Amniotic stem cell (primary cell): ENCODE data around the gene TTC1.
"Not testable (repeated sequence)": the region's sequence is repeated elsewhere in the genome, so short reads cannot be mapped to it uniquely, and the experiment has no call there.

Experiments used
- DNase-seq: peaks from one replicate; lab custom pipeline; 2025; lab: John Stamatoyannopoulos, UW

TTC1 gene

GRCh38 chr5:160040471-160040835, 31.5 kb downstream of the TTC1 start:
- no peak for DNase-seq

DNA sequence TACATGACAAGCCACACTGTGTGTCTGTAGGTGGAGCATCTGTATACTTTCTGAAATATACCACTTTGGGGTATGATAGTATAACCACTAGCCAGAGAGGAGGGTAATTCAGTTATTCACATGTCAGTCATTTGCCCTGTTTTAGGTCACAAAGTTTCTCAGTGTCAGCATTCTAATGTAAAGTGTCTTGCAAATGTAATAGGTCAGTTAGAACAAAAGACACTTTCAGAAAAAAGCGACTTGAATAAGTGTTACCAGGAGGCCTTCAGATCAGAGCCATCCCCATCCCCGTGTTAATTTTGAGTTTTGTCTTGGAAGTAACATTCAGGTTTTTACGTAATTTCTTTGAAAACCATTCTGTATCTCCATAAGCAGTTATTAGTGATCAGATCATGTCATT, 33.7 kb downstream of the TTC1 start:
- no peak for DNase-seq

DNA sequence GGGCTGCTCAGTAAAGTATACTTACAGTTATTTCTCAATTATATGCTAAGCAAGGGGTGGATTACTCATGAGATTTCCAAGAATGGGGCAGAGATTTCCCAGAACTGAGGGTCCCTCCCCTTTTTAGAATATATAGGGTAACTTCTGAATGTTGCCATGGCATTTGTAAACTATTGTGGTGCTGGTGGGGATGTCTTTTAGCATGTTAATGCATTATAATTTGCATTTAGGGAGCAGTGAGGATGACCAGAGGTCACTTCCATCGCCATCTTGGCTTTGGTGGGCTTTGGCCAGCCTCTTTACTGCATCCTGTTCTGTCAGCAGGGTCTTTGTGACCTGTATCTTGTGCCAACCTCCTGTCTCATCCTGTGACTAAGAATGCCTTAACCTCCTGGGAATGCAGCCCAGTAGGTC, 35.5 kb downstream of the TTC1 start:
- no peak for DNase-seq

DNA sequence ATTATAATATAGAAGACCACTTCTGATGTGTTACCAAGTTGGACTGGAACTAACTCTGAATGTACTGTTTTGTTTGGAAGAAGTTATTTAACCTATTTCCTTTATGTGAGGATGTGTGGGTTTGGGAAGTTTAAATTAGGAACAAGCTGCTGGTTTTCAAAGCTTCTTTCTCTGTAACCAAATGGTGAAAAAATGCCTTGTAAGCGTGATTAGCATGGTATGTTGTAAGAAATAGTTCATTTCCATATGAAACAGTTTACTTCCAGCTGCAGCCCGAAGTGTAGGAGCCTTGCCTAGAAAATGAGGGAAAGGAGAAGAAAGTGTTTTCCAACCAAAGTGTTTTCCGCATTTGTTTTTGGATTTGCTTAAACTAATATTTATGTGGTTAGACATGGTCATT, 36.0 kb downstream of the TTC1 start:
- DNase-seq: no peak

- DNase-seq: no peak
These were observed 38.5 kb downstream of the TTC1 start for GRCh38 chr5:160047423-160047822.

GRCh38 chr5:160048131-160048530, 39.2 kb downstream of the TTC1 start:
- no peak for DNase-seq

DNA sequence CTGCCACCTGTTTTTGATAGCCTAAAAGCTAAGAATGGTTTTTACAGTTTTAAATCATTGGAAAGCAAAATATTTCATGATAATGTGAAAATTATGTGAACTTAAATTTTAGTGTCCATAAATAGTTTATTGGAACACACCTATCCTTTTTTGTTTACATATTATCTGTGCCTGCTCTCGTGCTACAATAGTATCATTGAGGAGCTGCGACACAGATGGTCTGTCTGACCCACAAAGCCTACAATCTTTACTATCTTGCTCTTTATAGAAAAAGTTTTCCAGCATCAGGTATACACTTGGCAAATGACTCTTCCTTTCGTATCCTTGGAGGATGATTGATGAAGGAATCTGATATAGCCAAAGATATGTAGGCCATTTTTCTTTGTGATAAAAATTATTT, 40.2 kb downstream of the TTC1 start:
- no peak for DNase-seq

DNA sequence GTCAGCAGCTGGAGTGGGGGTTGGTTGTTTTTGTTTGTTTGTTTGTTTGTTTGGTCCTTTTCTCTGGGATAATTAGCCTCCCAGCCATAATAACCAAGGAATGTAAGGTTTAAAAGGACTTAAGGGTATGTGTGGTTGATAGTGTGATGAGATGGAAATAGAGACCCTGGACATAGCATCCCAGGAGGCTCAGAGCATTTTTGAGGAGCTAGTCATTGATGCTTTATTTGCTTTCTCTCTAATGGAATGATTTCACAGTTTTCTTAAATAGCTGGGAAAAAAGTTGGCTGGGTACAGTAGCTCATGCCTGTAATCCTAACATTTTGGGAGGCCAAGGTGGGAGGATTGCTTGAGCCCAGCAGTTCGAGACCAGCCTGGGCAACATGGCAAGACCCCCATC, 45.1 kb downstream of the TTC1 start:
- DNase-seq: no peak

DNA sequence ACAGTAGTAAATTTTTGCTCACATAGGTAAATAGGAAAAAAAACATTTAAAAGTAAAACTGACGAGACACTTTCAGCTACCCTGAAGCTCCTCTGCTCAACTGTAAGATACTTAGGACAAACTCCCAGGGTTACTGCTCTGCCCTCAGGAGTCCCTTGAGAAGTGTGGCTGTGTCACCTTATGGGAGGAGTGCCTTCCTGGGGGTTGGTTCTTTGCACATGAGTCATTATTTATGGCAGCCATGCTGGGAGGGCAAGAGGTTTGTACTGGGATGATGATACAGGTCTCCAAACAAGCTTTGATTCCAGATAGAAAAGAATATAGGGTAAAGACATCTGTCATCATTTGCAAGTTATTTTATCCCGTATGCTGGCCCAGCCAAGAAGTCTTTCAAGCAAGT, 45.9 kb downstream of the TTC1 start:
- DNase-seq: no peak

DNA sequence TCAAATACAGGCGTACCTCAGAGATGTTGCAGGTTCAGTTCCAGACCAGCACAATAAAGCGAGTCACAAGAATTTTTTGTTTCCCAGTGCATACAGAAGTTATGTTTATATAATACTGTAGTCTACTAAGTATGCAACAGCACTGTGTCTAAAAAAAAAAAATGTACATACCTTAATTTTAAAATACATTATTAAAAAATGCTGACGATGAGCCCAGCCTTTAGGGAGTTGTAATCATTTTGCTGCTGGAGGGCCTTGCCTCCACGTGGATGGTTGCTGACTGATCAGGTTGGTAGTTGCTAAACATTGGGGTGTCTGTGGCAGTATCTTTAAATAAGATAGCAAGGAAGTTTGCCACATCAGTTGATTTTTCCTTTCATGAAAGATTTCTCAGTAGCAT, 48.3 kb downstream of the TTC1 start:
- DNase-seq: no peak

GRCh38 chr5:160060001-160060400, 51.1 kb downstream of the TTC1 start:
- DNase-seq: no peak

DNA sequence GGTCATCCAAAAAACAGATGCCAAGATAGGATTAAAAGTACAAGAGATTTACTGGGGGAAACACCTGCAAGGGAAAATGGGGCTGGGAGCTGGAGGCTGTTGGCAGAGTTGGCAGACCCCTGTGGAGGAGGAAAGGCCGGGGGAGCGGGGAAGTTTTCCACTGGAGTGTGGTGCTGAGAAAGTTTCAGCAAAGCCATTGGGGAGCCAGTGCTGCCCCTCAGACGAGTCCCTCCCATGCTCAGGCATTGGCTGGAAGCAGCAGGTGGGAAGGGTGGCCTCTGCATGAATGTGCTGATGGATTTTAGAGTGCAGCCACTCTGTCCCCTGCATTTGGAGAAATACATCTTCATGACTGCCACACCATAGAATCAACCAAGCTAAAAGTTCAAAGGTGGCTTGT, 52.8 kb downstream of the TTC1 start:
- DNase-seq: no peak

DNA sequence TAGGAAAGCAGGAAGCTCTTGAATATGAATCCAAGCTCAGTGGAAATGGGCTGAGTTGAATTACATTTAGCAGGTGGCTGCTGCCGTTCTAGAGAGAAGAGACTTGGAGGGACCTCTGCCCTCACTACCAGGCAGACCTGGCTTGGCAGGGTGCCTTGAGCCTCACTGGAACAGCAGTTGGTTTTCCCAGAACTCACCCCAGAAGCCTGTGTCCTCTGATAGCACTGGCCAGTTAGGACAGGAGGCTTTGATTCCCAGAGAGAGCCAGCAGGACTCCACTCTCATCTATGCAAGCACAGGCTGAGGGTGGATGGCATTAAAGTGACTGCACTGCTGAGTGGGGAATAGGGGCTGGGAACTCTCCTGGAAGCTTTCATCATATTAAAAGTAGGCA, 55.5 kb downstream of the TTC1 start:
- no peak for DNase-seq

- DNase-seq: no peak
These were observed 56.2 kb downstream of the TTC1 start for GRCh38 chr5:160064995-160065614.

DNA sequence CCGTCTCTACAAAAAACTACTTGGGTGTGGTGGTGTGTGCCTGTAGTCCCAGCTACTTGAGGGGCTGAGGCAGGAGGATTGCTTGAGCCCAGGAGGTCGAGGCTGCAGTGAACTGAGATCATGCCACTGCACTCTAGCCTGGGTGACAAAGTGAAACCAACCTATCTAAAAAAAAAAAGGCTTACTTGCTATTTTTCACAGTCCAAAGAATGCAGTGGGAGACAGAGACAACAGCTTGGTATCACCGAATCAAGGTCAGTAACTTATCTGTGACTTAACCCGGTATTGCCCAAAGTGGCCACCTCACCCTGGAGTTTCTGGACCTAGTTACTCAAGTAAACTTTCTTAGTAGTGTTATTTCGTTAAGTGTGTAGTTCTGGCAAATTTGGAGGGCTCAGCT, 60.2 kb downstream of the TTC1 start:
- not testable (repeated sequence) for DNase-seq

DNA sequence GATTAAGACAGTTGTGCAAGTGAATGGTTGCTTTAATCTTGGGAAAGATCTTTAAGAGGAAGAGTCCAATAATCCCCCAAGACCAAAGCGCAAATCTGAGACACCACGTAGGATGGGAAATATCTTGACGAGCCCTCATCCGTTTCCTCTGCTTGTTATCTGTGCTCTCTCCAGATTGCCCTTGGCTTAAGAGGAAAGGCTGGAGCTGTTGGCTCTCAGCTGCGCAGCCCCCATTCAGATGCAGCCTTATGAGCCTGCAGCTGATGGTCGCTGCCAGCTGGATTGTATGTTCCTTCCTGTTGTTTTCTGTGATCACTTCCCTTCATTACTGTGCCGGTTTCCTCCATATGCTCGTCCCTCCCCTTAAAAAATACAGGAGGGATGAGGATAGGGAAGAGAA, 62.6 kb downstream of the TTC1 start:
- DNase-seq: no peak

- DNase-seq: no peak
These were observed 63.0 kb downstream of the TTC1 start for GRCh38 chr5:160071916-160072315.

DNA sequence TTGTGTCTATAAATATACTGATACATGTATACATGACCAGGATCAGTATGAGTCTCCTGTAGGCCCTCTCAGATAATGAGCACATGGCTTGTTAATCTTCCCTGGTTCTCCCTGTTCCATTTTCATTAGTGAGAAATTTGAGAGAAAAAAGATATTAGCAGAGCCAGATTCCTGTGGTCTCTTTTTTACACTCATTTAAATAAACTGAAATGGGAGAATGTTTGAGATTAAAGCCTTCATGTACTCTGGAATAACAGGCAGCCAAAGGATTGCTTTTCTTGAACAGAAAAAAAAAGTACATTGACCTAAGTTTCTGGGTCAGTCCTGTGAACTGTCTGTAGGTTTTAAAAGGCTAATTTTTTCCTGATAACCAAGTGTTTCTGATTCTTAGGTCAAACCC, 66.1 kb downstream of the TTC1 start:
- no peak for DNase-seq

GRCh38 chr5:160076997-160077396, 68.1 kb downstream of the TTC1 start:
- no peak for DNase-seq

GRCh38 chr5:160079753-160080152, 70.8 kb downstream of the TTC1 start:
- DNase-seq: no peak

- no peak for DNase-seq
These were observed 72.6 kb downstream of the TTC1 start for GRCh38 chr5:160081495-160081894.

- no peak for DNase-seq
These were observed 73.9 kb downstream of the TTC1 start for GRCh38 chr5:160082614-160083500.

DNA sequence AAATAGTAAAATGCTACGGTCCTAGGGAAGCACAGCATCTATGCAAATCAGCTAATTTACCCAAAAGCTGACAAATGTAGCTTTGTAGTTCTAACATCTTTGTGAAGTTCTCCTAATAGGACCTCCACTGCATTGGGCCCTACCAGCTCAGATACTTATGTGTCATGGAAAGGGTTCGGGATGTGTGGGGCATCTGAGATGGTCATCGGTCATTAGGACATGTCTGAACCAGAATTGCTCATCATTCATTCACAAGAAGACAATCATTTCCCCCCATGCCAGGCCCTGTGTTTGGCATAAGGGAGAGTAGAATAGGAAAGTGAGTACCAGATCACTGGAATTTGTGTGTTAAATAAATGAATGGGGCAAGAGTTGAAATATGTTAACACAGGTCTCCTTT, 74.6 kb downstream of the TTC1 start:
- no peak for DNase-seq

DNA sequence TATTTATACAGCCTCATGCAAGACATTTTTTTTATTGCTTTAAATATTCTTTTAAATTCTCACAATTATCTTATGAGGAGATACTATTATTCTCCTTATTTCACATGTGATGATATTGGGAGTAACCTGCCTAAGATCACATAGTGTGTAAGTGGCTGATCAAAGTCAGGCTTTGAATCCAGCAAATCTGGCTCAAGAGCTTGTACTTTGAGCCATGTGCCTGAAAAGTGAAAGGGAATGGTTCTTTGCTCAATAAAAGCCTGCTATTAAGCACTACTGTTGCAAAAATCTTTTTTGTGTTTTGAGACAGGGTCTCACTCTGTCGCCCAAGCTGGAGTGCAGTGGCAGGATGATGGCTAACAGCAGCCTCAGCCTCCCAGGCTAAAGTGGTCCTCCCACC, 75.2 kb downstream of the TTC1 start:
- no peak for DNase-seq
